Stimulated activated CD4-positive, alpha-beta T cell treated with anti-CD3 and anti-CD28 coated beads, Interleukin-4, amount 100 ng/mL, for 4 hours (primary cell): ENCODE results near the gene VEGFA.
"Not testable (repeated sequence)": the region's sequence is repeated elsewhere in the genome, so short reads cannot be mapped to it uniquely, and the experiment has no call there.

Source experiments
- DNase-seq, 2 experiments: peaks; one replicate each; pipeline ENCODE4 v3.0.0-alpha.2; 2020

Gene VEGFA

GRCh38 chr6:43806043-43806757 lies 36.2 kb downstream of the VEGFA start:
- no peak for DNase-seq

- no peak for DNase-seq
Observed at GRCh38 chr6:43806758-43807227, 36.8 kb downstream of the VEGFA start.

GRCh38 chr6:43807228-43808061 lies 37.4 kb downstream of the VEGFA start:
- no peak for DNase-seq

GRCh38 chr6:43808412-43808811 lies 38.4 kb downstream of the VEGFA start:
- DNase-seq, result no peak

- DNase-seq, result no peak
Observed at GRCh38 chr6:43809417-43810305, 39.6 kb downstream of the VEGFA start.

GRCh38 chr6:43810965-43811732 lies 41.1 kb downstream of the VEGFA start:
- no peak for DNase-seq

- no peak for DNase-seq
Observed at GRCh38 chr6:43811733-43812099, 41.7 kb downstream of the VEGFA start.

- DNase-seq, result no peak
Observed at GRCh38 chr6:43812850-43813578, 43.0 kb downstream of the VEGFA start.

- DNase-seq, result no peak
Observed at GRCh38 chr6:43814111-43814510, 44.1 kb downstream of the VEGFA start.

GRCh38 chr6:43814865-43815264 lies 44.9 kb downstream of the VEGFA start:
- no peak for DNase-seq

- peak; percentile 10 to 31 for DNase-seq
Observed at GRCh38 chr6:43817192-43817591, 47.2 kb downstream of the VEGFA start.

GRCh38 chr6:43818973-43819372 lies 49.0 kb downstream of the VEGFA start:
- not testable (repeated sequence) for DNase-seq

GRCh38 chr6:43819958-43820357 lies 49.9 kb downstream of the VEGFA start:
- no peak for DNase-seq

- DNase-seq, result no peak
Observed at GRCh38 chr6:43820486-43820885, 50.5 kb downstream of the VEGFA start.

GRCh38 chr6:43821101-43821886 lies 51.3 kb downstream of the VEGFA start:
- DNase-seq, result no peak

GRCh38 chr6:43823390-43823789 lies 53.4 kb downstream of the VEGFA start:
- DNase-seq, result no peak

GRCh38 chr6:43823879-43824702 lies 54.1 kb downstream of the VEGFA start:
- no peak for DNase-seq

GRCh38 chr6:43824703-43825064 lies 54.7 kb downstream of the VEGFA start:
- DNase-seq, result no peak

GRCh38 chr6:43825187-43826115 lies 55.4 kb downstream of the VEGFA start:
- no peak for DNase-seq
